Fibroblast of mammary gland (primary cell): ENCODE data around the gene TOMM20L.

Source experiments
- DNase-seq: peaks from one replicate; pipeline ENCODE4 v3.0.0-alpha.2; 2010; ENCODE audit warnings: low read depth
- H3K4me3 ChIP-seq: 2 replicates; pipeline ENCODE4 v1.5.1; 2011; ENCODE audit warnings: low read depth, mild to moderate bottlenecking, low read length, moderate library complexity; ENCODE audit not compliant: control insufficient read depth
- TF ChIP-seq, protein P1 (sequence below): conservative IDR thresholded peaks from 2 replicates; pipeline ENCODE4 v1.5.1; 2011; ENCODE audit warnings: low read depth, low read length, inconsistent platforms; ENCODE audit not compliant: control insufficient read depth, insufficient read depth

TOMM20L gene

GRCh38 chr14:58367296-58367695 lies 28.4 kb upstream of the TOMM20L start:
- no peak for DNase-seq
- TF ChIP-seq, protein P1, sequence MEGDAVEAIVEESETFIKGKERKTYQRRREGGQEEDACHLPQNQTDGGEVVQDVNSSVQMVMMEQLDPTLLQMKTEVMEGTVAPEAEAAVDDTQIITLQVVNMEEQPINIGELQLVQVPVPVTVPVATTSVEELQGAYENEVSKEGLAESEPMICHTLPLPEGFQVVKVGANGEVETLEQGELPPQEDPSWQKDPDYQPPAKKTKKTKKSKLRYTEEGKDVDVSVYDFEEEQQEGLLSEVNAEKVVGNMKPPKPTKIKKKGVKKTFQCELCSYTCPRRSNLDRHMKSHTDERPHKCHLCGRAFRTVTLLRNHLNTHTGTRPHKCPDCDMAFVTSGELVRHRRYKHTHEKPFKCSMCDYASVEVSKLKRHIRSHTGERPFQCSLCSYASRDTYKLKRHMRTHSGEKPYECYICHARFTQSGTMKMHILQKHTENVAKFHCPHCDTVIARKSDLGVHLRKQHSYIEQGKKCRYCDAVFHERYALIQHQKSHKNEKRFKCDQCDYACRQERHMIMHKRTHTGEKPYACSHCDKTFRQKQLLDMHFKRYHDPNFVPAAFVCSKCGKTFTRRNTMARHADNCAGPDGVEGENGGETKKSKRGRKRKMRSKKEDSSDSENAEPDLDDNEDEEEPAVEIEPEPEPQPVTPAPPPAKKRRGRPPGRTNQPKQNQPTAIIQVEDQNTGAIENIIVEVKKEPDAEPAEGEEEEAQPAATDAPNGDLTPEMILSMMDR, result no peak
- no peak overlapping the region for H3K4me3 ChIP-seq

GRCh38 chr14:58368956-58369355 lies 26.8 kb upstream of the TOMM20L start:
- TF ChIP-seq, protein P1, result no peak
- H3K4me3 ChIP-seq, result no peak overlapping the region
- DNase-seq, result peak; percentile 2

DNA sequence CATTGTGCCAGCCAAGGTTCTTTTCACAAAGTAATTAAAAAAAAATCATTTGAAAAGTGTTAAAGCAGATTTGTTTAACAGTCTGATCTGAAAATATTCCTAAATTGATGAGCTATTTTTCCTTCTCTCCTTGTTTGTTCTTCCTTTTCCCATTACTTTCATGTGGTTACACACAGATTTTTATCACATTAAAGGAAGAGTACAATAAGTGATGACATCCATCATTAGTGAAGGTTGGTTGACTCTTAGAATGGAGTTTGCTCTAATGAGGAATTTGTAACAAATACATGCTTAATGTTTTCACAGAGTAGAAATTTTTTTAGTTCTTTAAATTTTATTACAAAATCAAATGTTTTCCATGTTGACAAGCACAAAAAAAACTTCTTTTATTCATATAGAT lies 18.9 kb upstream of the TOMM20L start:
- TF ChIP-seq, protein P1, result no peak

GRCh38 chr14:58390830-58391229 lies 4.9 kb upstream of the TOMM20L start:
- DNase-seq, result no peak
- TF ChIP-seq, protein P1, result no peak
- no peak overlapping the region for H3K4me3 ChIP-seq

More for the DNA sequence above, 18.9 kb upstream of the TOMM20L start:
- no peak for DNase-seq
- no peak overlapping the region for H3K4me3 ChIP-seq

- peak overlapping the region; percentile 35 for H3K4me3 ChIP-seq
- TF ChIP-seq, protein P1, result no peak
- no peak for DNase-seq
Observed at GRCh38 chr14:58395562-58395811, 243 bp upstream of the TOMM20L start.

- no peak overlapping the region for H3K4me3 ChIP-seq
- DNase-seq, result no peak
- TF ChIP-seq, protein P1, result no peak
Observed at GRCh38 chr14:58397156-58397555, 1.4 kb downstream of the TOMM20L start.

- H3K4me3 ChIP-seq, result no peak overlapping the region
- TF ChIP-seq, protein P1, result no peak
- no peak for DNase-seq
Observed at GRCh38 chr14:58398495-58398894, 2.8 kb downstream of the TOMM20L start.
